Kidney epithelial cell (primary cell): Measurements from ENCODE around the gene LILRA1. TPM values are rescaled to one million over a fixed set of nuclear protein-coding genes. Genes with fewer than 3 reads are reported as not detected.
"Not testable (repeated sequence)": the region's sequence is repeated elsewhere in the genome, so short reads cannot be mapped to it uniquely, and the experiment has no call there.

Source experiments
- DNase-seq: peaks from one replicate; pipeline ENCODE4 v3.0.0-alpha.2; 2010; ENCODE audit warnings: low read depth
- H3K27me3 ChIP-seq: 2 replicates; pipeline ENCODE4 v1.6.0; 2011; ENCODE audit warnings: low read length; ENCODE audit not compliant: control insufficient read depth, insufficient read depth
- H3K36me3 ChIP-seq: 2 replicates; pipeline ENCODE4 v1.5.1; 2011; ENCODE audit warnings: low read length; ENCODE audit not compliant: control insufficient read depth, insufficient read depth
- H3K4me3 ChIP-seq: 2 replicates; pipeline ENCODE4 v1.5.1; 2011; ENCODE audit warnings: low read depth, mild to moderate bottlenecking, control low read depth, low read length
- CTCF ChIP-seq: IDR thresholded peaks from 2 replicates; pipeline ENCODE4 v1.5.1; 2011; ENCODE audit warnings: mild to moderate bottlenecking, moderate library complexity, low read length, control low read depth, inconsistent platforms; ENCODE audit not compliant: insufficient read depth, poor library complexity, severe bottlenecking
- total RNA-seq: library from RNA; depleted of rRNA; stranded (reverse); fragments of >200 nt; gene quantifications from 2 replicates; pipeline ENCODE4 v1.2.3, GENCODE V29; 2015

The LILRA1 gene
- total RNA-seq, 1 donor from 2014 or later: not detected

- no peak for TF ChIP-seq CTCF
- DNase-seq: no peak
- Histone ChIP-seq H3K4me3 (no peak overlapping the region), H3K36me3 (no peaks in the 10 kb centered on the region), H3K27me3 (no peaks in the 10 kb centered on the region)
Observed at GRCh38 chr19:54622431-54622830, 29.0 kb downstream of the LILRA1 start.

GRCh38 chr19:54624234-54624633 is 30.8 kb downstream of the LILRA1 start:
- not testable (repeated sequence) for H3K27me3 ChIP-seq, H3K36me3 ChIP-seq, H3K4me3 ChIP-seq

GRCh38 chr19:54624934-54625730 is 31.7 kb downstream of the LILRA1 start:
- not testable (repeated sequence) for DNase-seq, H3K36me3 ChIP-seq, H3K4me3 ChIP-seq, H3K27me3 ChIP-seq

More at GRCh38 chr19:54624234-54624633, 30.8 kb downstream of the LILRA1 start:
- not testable (repeated sequence) for DNase-seq

- no peak for TF ChIP-seq CTCF
- no peak for DNase-seq
- H3K4me3 ChIP-seq: no peak overlapping the region
- H3K27me3 ChIP-seq: no peaks in the 10 kb centered on the region
- H3K36me3 ChIP-seq: no peaks in the 10 kb centered on the region
Observed at GRCh38 chr19:54626757-54627156, 33.3 kb downstream of the LILRA1 start.

GRCh38 chr19:54627912-54628311 is 34.5 kb downstream of the LILRA1 start:
- H3K27me3 ChIP-seq, H3K4me3 ChIP-seq, DNase-seq, H3K36me3 ChIP-seq: not testable (repeated sequence)

- H3K4me3 ChIP-seq, H3K36me3 ChIP-seq, H3K27me3 ChIP-seq, DNase-seq: not testable (repeated sequence)
Observed at GRCh38 chr19:54630262-54630661, 36.8 kb downstream of the LILRA1 start, which contains the start of gene LILRB1. LILRB1 (plus strand) TSS chr19:54630484; CDS start chr19:54631074, 590 bp downstream.

- DNase-seq: no peak
- no peak for TF ChIP-seq CTCF
- H3K27me3 ChIP-seq: no peaks in the 10 kb centered on the region
- H3K4me3 ChIP-seq: no peak overlapping the region
- no peaks in the 10 kb centered on the region for H3K36me3 ChIP-seq
Observed at GRCh38 chr19:54630782-54631181, 37.4 kb downstream of the LILRA1 start.

- H3K27me3 ChIP-seq, H3K4me3 ChIP-seq, H3K36me3 ChIP-seq, DNase-seq: not testable (repeated sequence)
Observed at GRCh38 chr19:54631489-54632337, 38.3 kb downstream of the LILRA1 start.

- not testable (repeated sequence) for DNase-seq, H3K36me3 ChIP-seq, H3K27me3 ChIP-seq, H3K4me3 ChIP-seq
Observed at GRCh38 chr19:54632517-54632916, 39.1 kb downstream of the LILRA1 start.
